IMR-90 (cell line): ENCODE measurements around the gene ZNF219. TPM values are rescaled to one million over a fixed set of nuclear protein-coding genes. Genes with fewer than 3 reads are reported as not detected.

Experiments
- ATAC-seq: fragments of 200-7000 bp; cut with Tn5 transposase; 2 replicates; pipeline ENCODE4 v1.9.1; 2020; ENCODE audit warnings: low read depth, mild to moderate bottlenecking, moderate library complexity
- BruUV-seq: library from RNA; stranded (reverse); fragments of 400-500 nt; replicated peaks from 2 replicates; lab custom pipeline; 2021; lab: Mats Ljungman, UMichigan
- CTCF ChIA-PET: fragments of 300-600 bp; formaldehyde crosslinking; extraction: SDS; loops from one replicate; lab custom pipeline; 2021; ENCODE audit warnings: antibody characterized with exemption; lab: Yijun Ruan, JAX
- POLR2A ChIA-PET: fragments of 300-600 bp; sonication (Branson Sonifier 250); formaldehyde crosslinking; loops from one replicate; lab custom pipeline; 2022; ENCODE audit warnings: antibody characterized with exemption; ENCODE audit not compliant: unreplicated experiment; lab: Charles Lee
- DNase-seq: peaks from one replicate; pipeline ENCODE4 v3.0.0; 2013
- H2AFZ ChIP-seq: replicated peaks from 2 replicates; pipeline ENCODE3; 2013; ENCODE audit warnings: low read length, mild to moderate bottlenecking; ENCODE audit not compliant: poor library complexity
- H2AK5ac ChIP-seq: 2 replicates; pipeline ENCODE4 v1.6.1; 2013; ENCODE audit warnings: low read depth, low read length, inconsistent platforms
- H2AK9ac ChIP-seq: replicated peaks from 2 replicates; pipeline ENCODE3; 2013; ENCODE audit warnings: mild to moderate bottlenecking, low read depth, low read length, moderate library complexity; ENCODE audit not compliant: poor library complexity
- H2BK120ac ChIP-seq: 2 replicates; pipeline ENCODE4 v1.6.1; 2013; ENCODE audit warnings: low read depth, low read length, inconsistent platforms
- H2BK15ac ChIP-seq: 3 replicates; pipeline ENCODE4 v1.6.1; 2013; ENCODE audit warnings: low read depth, low read length, inconsistent platforms
- H2BK20ac ChIP-seq: 2 replicates; pipeline ENCODE4 v1.6.1; 2013; ENCODE audit warnings: low read depth, mild to moderate bottlenecking, inconsistent platforms, low read length, moderate library complexity
- H2BK5ac ChIP-seq: 2 replicates; pipeline ENCODE4 v1.6.1; 2013; ENCODE audit warnings: mild to moderate bottlenecking, low read depth, low read length, inconsistent platforms; ENCODE audit not compliant: poor library complexity, severe bottlenecking
- H3K14ac ChIP-seq: replicated peaks from 2 replicates; pipeline ENCODE4 v1.6.1; 2013; ENCODE audit warnings: low read depth, low read length, inconsistent platforms
- H3K18ac ChIP-seq: 2 replicates; pipeline ENCODE4 v1.6.1; 2013; ENCODE audit warnings: low read depth, low read length, control low read depth
- H3K23ac ChIP-seq: 2 replicates; pipeline ENCODE4 v1.6.1; 2013; ENCODE audit warnings: low read depth, low read length, inconsistent platforms
- H3K27ac ChIP-seq: 2 replicates; pipeline ENCODE4 v1.5.1; 2013; ENCODE audit warnings: mild to moderate bottlenecking, control low read depth, low read length; ENCODE audit not compliant: insufficient read depth
- H3K27me3 ChIP-seq: 2 replicates; pipeline ENCODE4 v1.6.1; 2013; ENCODE audit warnings: low read length; ENCODE audit not compliant: control insufficient read depth, insufficient read depth
- H3K36me3 ChIP-seq: 2 replicates; pipeline ENCODE4 v1.6.1; 2013; ENCODE audit warnings: low read length, mixed read lengths; ENCODE audit not compliant: control insufficient read depth, insufficient read depth
- H3K4ac ChIP-seq: 2 replicates; pipeline ENCODE4 v1.6.1; 2013; ENCODE audit warnings: low read depth, low read length, inconsistent platforms
- H3K4me1 ChIP-seq: 2 replicates; pipeline ENCODE4 v1.6.1; 2013; ENCODE audit warnings: low read length, mixed read lengths; ENCODE audit not compliant: control insufficient read depth, insufficient read depth
- H3K4me2 ChIP-seq: 2 replicates; pipeline ENCODE4 v1.6.1; 2013; ENCODE audit warnings: low read depth, mild to moderate bottlenecking, control low read depth, low read length, moderate library complexity
- H3K4me3 ChIP-seq: 2 replicates; pipeline ENCODE4 v1.5.1; 2013; ENCODE audit warnings: low read depth, mild to moderate bottlenecking, control low read depth, low read length, moderate library complexity; ENCODE audit not compliant: insufficient read depth
- H3K56ac ChIP-seq: 2 replicates; pipeline ENCODE4 v1.6.1; 2013; ENCODE audit warnings: low read length, inconsistent platforms; ENCODE audit not compliant: insufficient read depth; ENCODE audit errors: extremely low read depth
- H3K79me1 ChIP-seq, 2 experiments: 2 replicates each; pipeline ENCODE4 v1.6.1; 2013; ENCODE audit warnings: low read length in 2 of 2, inconsistent platforms in 1 of 2, low read depth in 1 of 2
- H3K9ac ChIP-seq: 2 replicates; pipeline ENCODE4 v1.6.1; 2013; ENCODE audit warnings: low read depth, low read length, control low read depth
- H3K9me1 ChIP-seq: 2 replicates; pipeline ENCODE4 v1.6.1; 2013; ENCODE audit warnings: low read length, inconsistent platforms; ENCODE audit not compliant: insufficient read depth
- H3K9me3 ChIP-seq: 2 replicates; pipeline ENCODE4 v1.6.1; 2013; ENCODE audit warnings: low read length; ENCODE audit not compliant: control insufficient read depth, insufficient read depth
- H4K20me1 ChIP-seq: 2 replicates; pipeline ENCODE4 v1.6.1; 2013; ENCODE audit warnings: low read length, inconsistent platforms; ENCODE audit not compliant: insufficient read depth
- H4K5ac ChIP-seq: 2 replicates; pipeline ENCODE4 v1.6.1; 2013; ENCODE audit warnings: mild to moderate bottlenecking, low read depth, low read length, control low read depth
- H4K8ac ChIP-seq, 2 experiments: 2 replicates each; pipeline ENCODE4 v1.6.1; 2013; ENCODE audit warnings: low read depth in 2 of 2, low read length in 2 of 2, control low read depth in 1 of 2, inconsistent platforms in 1 of 2
- H4K91ac ChIP-seq: 2 replicates; pipeline ENCODE4 v1.6.1; 2013; ENCODE audit warnings: low read depth, low read length, inconsistent platforms; ENCODE audit not compliant: insufficient read depth
- CEBPB ChIP-seq: IDR thresholded peaks from 2 replicates; pipeline ENCODE4 v1.6.1; 2012; ENCODE audit warnings: low read depth, low read length, improper control_type of control experiment
- NFE2L2 ChIP-seq: fragments of 150-350 bp; IDR thresholded peaks from 2 replicates; pipeline ENCODE4 v1.6.1; 2016; ENCODE audit warnings: low read depth, mild to moderate bottlenecking, low read length
- RAD21 ChIP-seq: IDR thresholded peaks from 2 replicates; pipeline ENCODE4 v1.6.1; 2012; ENCODE audit warnings: low read length, improper control_type of control experiment
- USF2 ChIP-seq: fragments of 150-350 bp; IDR thresholded peaks from 2 replicates; pipeline ENCODE4 v1.6.1; 2017; ENCODE audit warnings: mild to moderate bottlenecking, antibody characterized with exemption, low read length, low read depth
- WGBS, 2 experiments: methylation state at CpG; one replicate each; pipeline versions ENCODE4 v1.1.5 to v1.1.7; 2013; ENCODE audit warnings: missing lambda C conversion rate in 2 of 2; ENCODE audit not compliant: insufficient read length in 1 of 2; ENCODE audit errors: extremely low coverage in 2 of 2; 5-methylcytosine and 5-hydroxymethylcytosine counted together
- dilution Hi-C: fragments of 300-500 bp; cut with HindIII; formaldehyde crosslinking; loops from one replicate; pipeline ENCODE4 v1.14.3; 2018; ENCODE audit warnings: low sequenced_read_pairs; ENCODE audit not compliant: unreplicated experiment
- in situ Hi-C: fragments of 300-500 bp; cut with MboI; formaldehyde crosslinking; loops from 3 replicates; pipeline ENCODE4 v1.14.3; 2019; ENCODE audit warnings: low sequenced_read_pairs, inconsistent platforms, mixed read lengths
- intact Hi-C: fragments of 100-400 bp; cut with micrococcal nuclease; formaldehyde crosslinking; loops from 2 replicates; pipeline ENCODE4 v1.10.0; 2022
- polyA plus RNA-seq, 3 experiments: library from polyadenylated mRNA; depleted of rRNA; stranded (reverse); fragments of >200 nt; gene quantifications; 2 replicates each; pipeline ENCODE4 v1.2.3, GENCODE V29; 2012; ENCODE audit warnings: low replicate concordance in 1 of 3
- total RNA-seq: library from RNA; depleted of rRNA; stranded (reverse); fragments of >200 nt; gene quantifications from 2 replicates; pipeline ENCODE4 v1.2.3, GENCODE V29; 2012

The ZNF219 gene
- total and polyA plus RNA-seq, 2 of the 4 experiments (the other 2 are of a cell fraction) = 0.90 to 3.8 TPM

- ATAC-seq (peak; percentile 4), DNase-seq (peak; percentile 29)
- H3K79me1 ChIP-seq = peaks cover 10 to 41% of the 10 kb centered on the region in 2 experiments
- H3K27ac ChIP-seq = peak overlapping the region; percentile 91
- H3K27me3 ChIP-seq = no peaks in the 10 kb centered on the region
- H4K5ac ChIP-seq = peak overlapping the region; percentile 66
- H3K9me3 ChIP-seq = no peaks in the 10 kb centered on the region
- H2AFZ ChIP-seq = peak overlapping the region; percentile 99
- H3K9ac ChIP-seq = peak overlapping the region; percentile 81
- CTCF ChIA-PET = interaction anchor here (1.4 to 2.1 kb wide), 9 partner anchors 18 to 41 kb away, joined by 4 to 23 read pairs (median 10); no protein-coding TSS in a partner anchor
- H4K91ac ChIP-seq = peak overlapping the region; percentile 72
- peak overlapping the region; percentile 77 for H3K14ac ChIP-seq
- H2BK15ac ChIP-seq = no peak overlapping the region
- dilution Hi-C loops (no loop called here), intact Hi-C loops (loop anchor here (2.0 kb wide), 1 partner anchor 67 kb away; no protein-coding TSS in a partner anchor), in situ Hi-C loops (no loop called here)
- TF ChIP-seq CEBPB = no peak
- TF ChIP-seq NFE2L2 = no peak
- no peak for TF ChIP-seq RAD21
- no peak for TF ChIP-seq USF2
- peak overlapping the region; percentile 5; the same call in 1 of the 2 replicates for H2AK5ac ChIP-seq
- peaks cover 10% of the 10 kb centered on the region for H4K20me1 ChIP-seq
- peaks cover 10% of the 10 kb centered on the region for H3K9me1 ChIP-seq
- BruUV-seq = no TSS peak
- peak overlapping the region; percentile 79 for H2BK5ac ChIP-seq
- H2BK120ac ChIP-seq = peak overlapping the region; percentile 26
- peak overlapping the region; percentile 90 for H2AK9ac ChIP-seq
- POLR2A ChIA-PET = interaction anchor here (0.6 kb wide), 1 partner anchor 16 kb away, joined by 3 read pairs; no protein-coding TSS in a partner anchor
- peak overlapping the region; percentile 64 for H3K23ac ChIP-seq
- H3K18ac ChIP-seq = peak overlapping the region; percentile 18; the same call in 1 of the 2 replicates
- H3K4me3 ChIP-seq = peak overlapping the region; percentile 68
- peak overlapping the region; percentile 43 to 50 for H4K8ac ChIP-seq
- H3K56ac ChIP-seq = peak overlapping the region; percentile 61
- H3K4ac ChIP-seq = peak overlapping the region; percentile 85
- WGBS, 2 experiments = 0% methylated on average over 12 of the region's 40 CpGs; no CpG with 5 or more reads in 1 of the 2 experiments
- H3K4me2 ChIP-seq = peak overlapping the region; percentile 86
- H3K36me3 ChIP-seq = peaks cover 15% of the 10 kb centered on the region
- no peak overlapping the region; the same call in 1 of the 2 replicates for H2BK20ac ChIP-seq
- H3K4me1 ChIP-seq = peaks cover 22% of the 10 kb centered on the region
Observed at GRCh38 chr14:21069388-21070082, 28.9 kb downstream of the ZNF219 start.
